ENCODE data around the gene UBAC2.

DNA sequence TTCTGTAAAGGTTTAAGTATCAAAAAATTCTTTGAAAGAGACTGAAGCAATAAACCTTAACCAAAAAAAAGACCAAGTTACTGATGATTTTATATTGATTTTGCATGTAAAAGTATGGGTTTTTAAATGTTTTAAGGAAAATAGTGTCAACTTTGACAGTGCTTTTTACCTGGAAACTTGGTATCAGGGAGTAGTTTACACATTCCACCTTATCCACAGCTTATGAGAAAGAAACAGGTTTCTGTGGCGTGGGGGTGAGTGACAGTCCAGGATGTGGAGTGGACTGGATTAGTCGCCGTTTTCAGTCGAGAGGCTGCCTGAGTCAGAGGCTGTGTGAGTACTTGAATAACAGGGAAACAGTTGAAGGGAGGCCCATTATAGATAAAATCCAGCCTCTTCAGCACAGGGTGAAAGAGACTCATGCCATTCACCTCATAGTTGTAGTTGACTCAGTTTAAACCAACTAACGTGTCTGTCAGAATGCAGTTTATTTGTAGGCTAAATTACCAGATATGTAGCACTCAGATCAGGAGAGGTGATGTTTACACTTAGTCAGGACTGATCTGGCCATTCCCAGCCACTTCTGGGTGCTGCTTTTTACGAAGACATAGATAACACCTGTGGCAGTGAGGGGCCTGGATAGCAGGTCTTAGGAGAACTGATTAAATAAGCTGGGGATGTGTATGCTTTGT lies 107.1 kb downstream of the UBAC2 start:
- TF ChIP-seq, protein P1, sequence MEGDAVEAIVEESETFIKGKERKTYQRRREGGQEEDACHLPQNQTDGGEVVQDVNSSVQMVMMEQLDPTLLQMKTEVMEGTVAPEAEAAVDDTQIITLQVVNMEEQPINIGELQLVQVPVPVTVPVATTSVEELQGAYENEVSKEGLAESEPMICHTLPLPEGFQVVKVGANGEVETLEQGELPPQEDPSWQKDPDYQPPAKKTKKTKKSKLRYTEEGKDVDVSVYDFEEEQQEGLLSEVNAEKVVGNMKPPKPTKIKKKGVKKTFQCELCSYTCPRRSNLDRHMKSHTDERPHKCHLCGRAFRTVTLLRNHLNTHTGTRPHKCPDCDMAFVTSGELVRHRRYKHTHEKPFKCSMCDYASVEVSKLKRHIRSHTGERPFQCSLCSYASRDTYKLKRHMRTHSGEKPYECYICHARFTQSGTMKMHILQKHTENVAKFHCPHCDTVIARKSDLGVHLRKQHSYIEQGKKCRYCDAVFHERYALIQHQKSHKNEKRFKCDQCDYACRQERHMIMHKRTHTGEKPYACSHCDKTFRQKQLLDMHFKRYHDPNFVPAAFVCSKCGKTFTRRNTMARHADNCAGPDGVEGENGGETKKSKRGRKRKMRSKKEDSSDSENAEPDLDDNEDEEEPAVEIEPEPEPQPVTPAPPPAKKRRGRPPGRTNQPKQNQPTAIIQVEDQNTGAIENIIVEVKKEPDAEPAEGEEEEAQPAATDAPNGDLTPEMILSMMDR (IDR thresholded peaks at IDR 0.05), result no peak
- no peak for TF ChIP-seq POLR2AphosphoS5 (IDR thresholded peaks at IDR 0.05)

All from suprapubic skin (tissue), 3 donors.